HEK293 (cell line): ENCODE measurements around the gene PTPRN2.

Source experiments
- CTCF ChIP-seq: fragments of 450-650 bp; formaldehyde crosslinking; IDR thresholded peaks from 2 replicates; pipeline ENCODE4 v1.5.1; 2016; ENCODE audit warnings: missing biosample characterization, missing genetic modification characterization
- MYNN ChIP-seq: fragments of 450-650 bp; formaldehyde crosslinking; IDR thresholded peaks from 2 replicates; pipeline ENCODE4 v1.5.1; 2016; ENCODE audit warnings: missing biosample characterization, missing genetic modification characterization, borderline replicate concordance
- TRIM28 ChIP-seq: IDR thresholded peaks from 2 replicates; pipeline ENCODE4 v1.6.1; 2011; ENCODE audit warnings: low read length, control low read depth, borderline replicate concordance
- YY1 ChIP-seq: fragments of 450-650 bp; formaldehyde crosslinking; IDR thresholded peaks from 2 replicates; pipeline ENCODE4 v1.5.1; 2018; ENCODE audit warnings: missing biosample characterization, missing genetic modification characterization
- ZBTB10 ChIP-seq: fragments of 450-650 bp; formaldehyde crosslinking; IDR thresholded peaks from 2 replicates; pipeline ENCODE4 v1.5.1; 2016; ENCODE audit warnings: missing biosample characterization, missing genetic modification characterization
- ZBTB17 ChIP-seq: fragments of 450-650 bp; formaldehyde crosslinking; IDR thresholded peaks from 2 replicates; pipeline ENCODE4 v1.5.1; 2016; ENCODE audit warnings: missing biosample characterization, missing genetic modification characterization
- ZBTB7A ChIP-seq: fragments of 450-650 bp; formaldehyde crosslinking; IDR thresholded peaks from 2 replicates; pipeline ENCODE4 v1.5.1; 2016; ENCODE audit warnings: low read depth, missing biosample characterization, missing genetic modification characterization
- ZFP3 ChIP-seq: fragments of 450-650 bp; formaldehyde crosslinking; IDR thresholded peaks from 2 replicates; pipeline ENCODE4 v1.5.1; 2016; ENCODE audit warnings: low read depth, missing biosample characterization, missing genetic modification characterization
- ZNF211 ChIP-seq: fragments of 450-650 bp; formaldehyde crosslinking; IDR thresholded peaks from 2 replicates; pipeline ENCODE4 v1.5.1; 2016; ENCODE audit warnings: low read depth, missing biosample characterization, missing genetic modification characterization
- ZNF214 ChIP-seq: fragments of 450-650 bp; formaldehyde crosslinking; IDR thresholded peaks from 2 replicates; pipeline ENCODE4 v1.5.1; 2017; ENCODE audit warnings: missing biosample characterization, mild to moderate bottlenecking, missing genetic modification characterization, borderline replicate concordance
- ZNF274 ChIP-seq, 2 experiments: fragments of 200-500 bp in 1 of 2; fragments of 450-650 bp in 1 of 2; sonication (Bioruptor generic) in 1 of 2; formaldehyde crosslinking in 1 of 2; IDR thresholded peaks; 2 replicates each; pipeline versions ENCODE4 v1.5.1 to v1.6.1; 2014 to 2016; ENCODE audit warnings: borderline replicate concordance in 1 of 2, inconsistent platforms in 1 of 2, low read length in 1 of 2, missing biosample characterization in 1 of 2, missing genetic modification characterization in 1 of 2
- ZNF311 ChIP-seq: fragments of 450-650 bp; formaldehyde crosslinking; IDR thresholded peaks from 2 replicates; pipeline ENCODE4 v1.5.1; 2017; ENCODE audit warnings: missing biosample characterization, missing genetic modification characterization, borderline replicate concordance
- ZNF354C ChIP-seq: fragments of 450-650 bp; formaldehyde crosslinking; IDR thresholded peaks from 2 replicates; pipeline ENCODE4 v1.5.1; 2016; ENCODE audit warnings: missing biosample characterization, missing genetic modification characterization, low read depth, borderline replicate concordance
- ZNF488 ChIP-seq: fragments of 450-650 bp; formaldehyde crosslinking; IDR thresholded peaks from 2 replicates; pipeline ENCODE4 v1.5.1; 2016; ENCODE audit warnings: missing biosample characterization, missing genetic modification characterization

- TF ChIP-seq MYNN (tag by site-specific recombination), result no peak
- TF ChIP-seq ZNF211, result no peak
- TF ChIP-seq ZNF354C (tag by site-specific recombination), result no peak
- no peak for TF ChIP-seq CTCF (tag by site-specific recombination)
- TF ChIP-seq ZNF214 (tag by site-specific recombination), result no peak
- no peak for TF ChIP-seq ZBTB17
- TF ChIP-seq ZFP3, result no peak
- TF ChIP-seq ZNF311, result no peak
- TF ChIP-seq YY1 (tag by site-specific recombination), result no peak
- TF ChIP-seq ZNF274 (IDR thresholded peaks at IDR 0.05; ENCODE audit: low read length), result no peak
- TF ChIP-seq ZNF274 (tag by site-specific recombination; IDR thresholded peaks at IDR 0.05; ENCODE audit: borderline replicate concordance), result no peak
- TF ChIP-seq TRIM28, result no peak
- no peak for TF ChIP-seq ZBTB10 (tag by site-specific recombination)
- TF ChIP-seq ZNF488 (tag by site-specific recombination), result no peak
- TF ChIP-seq ZBTB7A (tag by site-specific recombination), result no peak
These were observed 444.2 kb downstream of the PTPRN2 start for GRCh38 chr7:158143196-158144120.
